GM20431 (cell line): ENCODE measurements around the gene EXOC6.

Experiments used
- in situ Hi-C: fragments of 300-500 bp; cut with MseI, MboI; formaldehyde crosslinking; loops from one replicate; pipeline ENCODE4 v1.15.0; 2020; ENCODE audit warnings: low sequenced_read_pairs; ENCODE audit not compliant: unreplicated experiment

EXOC6 gene

GRCh38 chr10:93072713-93073538 lies 224.6 kb downstream of the EXOC6 start:
- in situ Hi-C loops, result no loop called here

- in situ Hi-C loops, result no loop called here
Observed at GRCh38 chr10:93073539-93074146, 225.3 kb downstream of the EXOC6 start, which contains the start of gene CYP26A1. TSS of gene CYP26A1 (plus strand) at chr10:93073893. CDS start at chr10:93073935, 42 bp downstream.

GRCh38 chr10:93074147-93074596 lies 225.9 kb downstream of the EXOC6 start:
- in situ Hi-C loops, result no loop called here

GRCh38 chr10:93074597-93075368 lies 226.5 kb downstream of the EXOC6 start:
- in situ Hi-C loops, result no loop called here

DNA sequence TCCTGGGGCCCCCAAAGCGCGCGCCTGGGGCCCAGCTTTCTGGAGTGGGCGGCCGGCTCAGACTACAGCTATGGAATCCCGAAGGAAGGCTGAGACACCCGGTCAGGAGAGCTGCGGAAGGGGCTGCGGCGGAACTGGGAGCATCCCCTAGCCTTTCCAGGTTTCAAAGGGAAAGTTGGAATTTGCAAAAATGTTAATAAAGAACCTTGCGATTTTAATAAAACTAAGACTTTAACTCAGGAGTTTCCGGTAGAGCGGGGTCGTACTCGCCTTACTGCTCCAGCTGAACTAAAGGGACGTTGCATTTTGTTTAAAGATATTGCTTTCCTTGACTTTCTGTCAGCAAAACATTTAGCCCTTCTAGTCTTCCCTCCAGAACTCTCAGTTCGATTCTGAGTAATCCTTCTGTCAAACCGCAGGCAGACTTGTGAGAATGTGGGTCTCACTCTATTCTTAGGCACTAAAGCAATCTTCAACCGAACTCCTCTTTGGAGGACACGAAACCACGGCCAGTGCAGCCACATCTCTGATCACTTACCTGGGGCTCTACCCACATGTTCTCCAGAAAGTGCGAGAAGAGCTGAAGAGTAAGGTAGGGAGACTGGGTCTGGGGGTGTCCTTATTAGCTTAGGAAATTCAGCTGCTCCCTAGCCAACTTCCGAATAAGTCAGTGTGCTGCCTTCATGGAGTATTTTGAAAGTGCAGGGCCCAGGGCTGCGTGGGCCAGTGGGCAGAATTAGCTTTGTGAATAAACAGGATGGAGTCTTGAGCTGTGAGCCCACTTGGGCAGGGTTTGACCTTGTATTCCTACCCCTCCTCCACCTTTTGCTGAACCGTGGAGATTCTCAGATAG lies 227.3 kb downstream of the EXOC6 start:
- in situ Hi-C loops, result no loop called here

- in situ Hi-C loops, result no loop called here
Observed at GRCh38 chr10:93076871-93077270, 228.6 kb downstream of the EXOC6 start.

DNA sequence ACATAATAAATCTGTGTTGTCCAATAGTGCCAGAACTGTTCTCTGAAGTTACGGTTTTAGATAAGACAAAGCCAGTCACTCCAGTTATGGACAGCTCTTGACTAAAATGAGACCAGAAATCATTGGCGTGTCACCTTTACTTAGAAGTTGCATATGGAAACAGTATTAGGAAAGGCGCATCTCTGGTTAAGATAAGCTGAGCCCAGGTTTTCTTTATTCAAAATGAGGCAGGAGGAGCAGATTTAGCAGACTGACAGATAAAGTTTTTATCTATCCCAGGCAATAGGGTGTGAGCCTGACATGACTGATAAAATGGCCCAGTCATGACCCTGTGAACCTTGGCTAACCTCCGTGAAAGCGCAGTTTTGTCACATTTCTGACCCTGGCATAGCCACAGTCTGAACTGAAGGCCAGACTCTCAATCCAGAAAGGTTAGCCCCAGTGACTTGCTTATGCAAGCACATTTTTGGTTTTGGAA lies 229.6 kb downstream of the EXOC6 start:
- in situ Hi-C loops, result no loop called here

- in situ Hi-C loops, result no loop called here
Observed at GRCh38 chr10:93079663-93080349, 231.5 kb downstream of the EXOC6 start.

GRCh38 chr10:93080350-93081046 lies 232.2 kb downstream of the EXOC6 start:
- in situ Hi-C loops, result no loop called here

DNA sequence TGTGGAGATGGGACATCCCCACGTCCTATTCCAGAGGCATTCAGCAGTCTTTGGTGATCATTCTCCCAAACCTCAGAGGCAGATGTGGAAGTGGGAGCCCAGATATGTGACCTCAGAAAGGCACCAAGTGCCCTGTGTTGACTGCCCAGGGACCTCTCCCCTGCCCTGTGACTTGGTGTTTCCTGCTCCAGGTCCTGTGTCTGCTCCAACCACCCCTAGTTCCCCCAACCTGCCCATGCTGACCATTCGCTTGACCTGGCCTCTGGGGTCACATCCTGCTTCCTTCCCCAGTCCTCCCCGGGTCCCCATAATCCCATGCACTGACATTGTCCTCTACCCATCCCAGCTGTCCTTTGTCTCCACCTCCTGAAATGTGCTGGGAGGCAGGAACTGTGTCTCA lies 233.0 kb downstream of the EXOC6 start:
- in situ Hi-C loops, result no loop called here

DNA sequence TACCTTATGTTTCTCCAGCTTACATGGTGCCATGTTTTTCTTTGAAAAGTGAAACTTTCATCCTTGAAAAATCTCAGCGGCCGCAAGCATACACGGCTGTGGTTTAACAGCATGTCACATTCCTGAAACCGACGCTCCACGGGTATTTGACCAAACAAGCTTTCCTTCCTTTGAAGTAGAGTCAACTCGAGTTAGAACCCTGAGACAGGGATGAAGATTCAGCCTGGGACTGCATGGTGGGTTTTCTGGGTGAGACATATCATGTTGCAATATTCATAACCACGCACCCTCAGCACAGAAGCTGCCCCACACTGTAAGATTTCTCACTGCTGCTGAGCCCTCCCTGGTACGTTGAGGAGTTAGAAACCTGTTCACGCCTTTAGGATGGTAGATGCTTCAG lies 233.5 kb downstream of the EXOC6 start:
- in situ Hi-C loops, result no loop called here

- in situ Hi-C loops, result no loop called here
Observed at GRCh38 chr10:93083743-93084539, 235.6 kb downstream of the EXOC6 start.

DNA sequence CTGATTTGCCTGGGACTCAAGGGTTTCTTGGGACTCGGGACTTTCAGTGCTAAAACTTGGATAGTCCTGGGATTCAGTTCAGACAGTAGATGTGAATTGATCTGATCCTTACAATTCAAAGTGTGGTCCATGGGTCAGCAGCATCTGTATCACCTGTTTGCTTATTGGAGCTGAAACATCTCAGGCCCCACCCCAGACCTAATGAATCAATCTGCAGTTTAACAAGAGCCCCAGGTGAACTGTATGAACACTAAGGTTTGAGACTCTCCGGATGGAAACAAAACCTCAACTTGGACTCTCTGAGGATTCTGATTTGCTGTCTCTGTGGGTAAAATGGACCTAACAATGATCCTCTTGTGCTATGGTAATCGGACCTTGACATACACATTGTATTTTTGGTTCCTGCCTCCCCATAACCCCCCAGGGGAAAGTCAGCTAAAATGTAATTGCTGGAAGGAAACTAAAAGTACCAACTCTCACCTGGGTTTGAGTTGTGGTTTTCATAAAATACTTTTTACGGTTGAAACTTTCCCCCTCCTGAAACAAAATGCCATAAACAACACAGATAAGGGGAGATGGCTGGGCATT lies 237.0 kb downstream of the EXOC6 start:
- in situ Hi-C loops, result no loop called here

GRCh38 chr10:93086289-93086688 lies 238.0 kb downstream of the EXOC6 start:
- in situ Hi-C loops, result no loop called here

DNA sequence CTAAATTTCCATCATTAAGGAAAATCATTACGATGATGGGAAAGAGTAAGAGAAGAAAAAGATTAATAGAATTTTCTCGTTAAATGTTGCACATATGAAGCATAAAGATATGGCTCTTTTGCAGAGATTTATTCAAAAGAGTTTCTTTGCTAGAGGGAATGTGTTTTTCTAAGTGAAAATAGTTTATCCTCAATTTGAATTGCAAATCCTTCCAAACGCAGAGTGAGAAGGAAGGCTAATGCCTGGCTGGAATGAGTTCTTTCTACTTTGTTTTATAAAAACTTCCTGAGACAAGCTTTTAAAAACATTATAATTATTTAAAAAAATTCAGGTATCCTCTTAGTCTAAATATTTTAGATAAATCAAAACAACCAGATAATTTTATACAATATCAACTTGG lies 239.5 kb downstream of the EXOC6 start:
- in situ Hi-C loops, result no loop called here

DNA sequence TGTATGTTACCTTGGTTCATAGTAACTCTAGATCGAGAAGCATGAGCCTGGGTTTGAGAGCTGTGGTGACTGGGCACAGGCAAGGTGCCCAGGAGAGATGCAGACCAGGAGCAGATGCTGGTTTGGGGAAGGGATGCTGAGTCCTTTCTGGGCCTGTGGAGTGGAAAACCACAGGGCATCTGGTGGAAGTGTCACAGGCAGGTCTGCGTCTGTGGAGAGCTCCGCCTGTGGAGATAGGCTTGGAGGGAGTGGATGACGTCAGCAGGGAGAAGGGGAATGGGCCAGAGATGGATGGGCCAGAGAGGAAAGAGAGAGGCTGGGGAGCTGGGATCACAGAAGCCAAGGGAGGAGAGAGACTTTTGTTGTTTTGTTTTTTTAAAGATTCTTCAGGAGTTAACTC lies 240.1 kb downstream of the EXOC6 start:
- in situ Hi-C loops, result no loop called here

DNA sequence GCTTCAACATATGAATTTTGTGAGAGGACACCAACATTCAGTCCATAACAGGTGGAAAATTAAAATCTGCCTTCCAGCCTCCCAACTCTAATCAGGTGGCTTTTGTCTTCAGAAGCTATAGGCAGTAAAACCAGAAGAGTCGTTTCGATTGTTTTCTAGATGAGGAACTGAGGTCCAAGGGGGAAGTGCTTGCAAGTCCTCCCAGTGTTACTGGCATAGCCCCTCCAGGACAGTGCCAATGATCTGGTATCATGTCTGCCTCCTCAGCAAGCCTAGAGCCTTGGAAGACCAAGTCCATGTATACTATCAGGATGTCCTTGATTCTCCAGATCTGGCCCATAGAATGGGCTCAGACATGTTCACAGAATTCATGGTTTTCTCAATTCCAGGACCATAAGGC lies 242.3 kb downstream of the EXOC6 start:
- in situ Hi-C loops, result no loop called here
